Stromal cell of bone marrow (primary cell): Measurements from ENCODE around the gene EEA1.

Experiments
- DNase-seq: peaks from one replicate; pipeline ENCODE4 v3.0.0-alpha.2; 2012; ENCODE audit warnings: low read depth

The EEA1 gene

DNA sequence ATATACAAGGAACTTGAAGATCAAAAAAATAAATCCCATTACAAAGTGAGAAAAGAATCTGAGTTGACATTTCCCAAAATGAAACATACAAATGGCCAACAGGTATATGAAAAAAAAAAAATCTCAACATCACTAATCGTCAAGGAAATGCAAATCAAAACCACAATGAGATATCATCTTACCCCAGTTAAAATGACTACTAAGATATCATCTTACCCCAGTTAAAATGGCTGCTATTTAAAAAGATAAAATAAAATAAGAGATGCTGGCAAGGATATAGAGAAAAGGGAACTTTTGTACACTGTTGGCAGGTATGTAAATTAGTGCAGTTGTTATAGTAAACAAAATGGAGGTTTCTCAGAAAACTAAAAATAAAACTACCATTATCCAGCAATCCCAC lies 181.9 kb downstream of the EEA1 start:
- no peak for DNase-seq

DNA sequence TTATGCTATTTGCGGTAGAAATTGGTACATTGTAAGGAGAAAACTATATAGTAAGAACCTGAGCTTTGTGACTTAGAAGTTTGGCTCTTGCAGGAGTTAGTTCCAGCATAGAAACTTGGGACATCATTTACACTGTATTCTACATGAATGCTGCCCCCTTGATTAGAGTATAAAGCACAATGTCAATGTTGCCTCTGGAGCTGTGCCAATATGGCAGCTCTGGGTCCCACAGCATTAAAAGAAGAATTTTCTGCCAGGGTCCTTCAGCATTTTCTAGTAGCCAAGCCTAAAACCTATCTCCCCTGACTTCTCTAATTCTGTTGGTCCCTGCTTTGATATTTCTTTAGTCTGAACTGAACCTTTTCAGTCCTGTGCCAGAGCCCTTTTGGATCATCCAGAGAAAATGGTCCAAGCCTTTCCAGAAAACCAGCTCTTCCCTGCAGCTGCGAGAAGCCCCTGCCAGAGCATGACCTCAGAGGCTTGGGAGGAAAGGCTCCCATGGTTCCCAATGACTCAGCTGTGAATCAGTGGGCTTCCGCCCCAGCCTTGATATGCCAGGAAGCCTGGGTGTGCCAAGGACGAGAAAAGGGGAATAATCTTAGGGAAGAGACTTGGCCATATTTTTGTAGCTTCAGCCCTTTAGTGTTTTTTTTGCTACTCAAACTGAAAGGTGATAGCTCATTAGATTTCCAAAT lies 183.1 kb downstream of the EEA1 start:
- peak; percentile 99 for DNase-seq

DNA sequence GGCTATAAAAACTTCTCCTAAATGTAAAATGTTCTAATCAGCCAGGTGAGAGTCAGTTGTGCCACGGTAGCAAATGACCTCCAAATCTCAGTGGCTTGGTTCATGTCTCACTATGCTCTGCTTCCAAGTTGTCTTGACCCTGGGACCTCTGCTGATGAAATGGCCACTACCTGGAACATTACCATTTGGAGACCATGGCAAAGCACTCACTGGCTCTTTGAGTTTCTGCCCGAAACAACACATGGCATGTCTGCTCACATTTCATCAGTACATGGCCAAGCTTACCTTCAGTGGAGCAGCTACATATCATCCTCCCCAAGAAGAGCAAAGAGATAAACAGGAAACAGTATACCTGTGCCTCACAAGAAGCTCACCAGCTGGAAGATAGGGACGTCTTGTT lies 186.1 kb downstream of the EEA1 start:
- no peak for DNase-seq

DNA sequence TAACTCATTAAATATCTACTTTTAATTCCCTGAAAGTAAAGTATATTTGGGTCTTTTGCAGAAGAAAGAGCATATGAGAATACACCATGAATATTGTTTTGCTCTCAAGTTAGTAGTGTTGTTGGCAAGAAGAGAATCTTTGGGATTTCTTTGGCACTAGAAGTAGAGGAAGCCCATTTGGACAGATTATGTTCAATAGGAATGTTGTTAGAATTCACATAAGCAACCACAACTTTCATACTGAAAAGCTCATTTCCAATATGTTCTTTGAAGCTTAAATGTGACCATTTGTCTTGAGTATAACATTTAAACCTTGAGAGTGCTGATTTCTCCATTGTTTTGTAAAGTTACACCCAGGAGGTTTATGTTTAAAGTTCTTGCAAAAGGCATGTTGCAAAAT lies 188.7 kb downstream of the EEA1 start:
- DNase-seq: no peak

DNA sequence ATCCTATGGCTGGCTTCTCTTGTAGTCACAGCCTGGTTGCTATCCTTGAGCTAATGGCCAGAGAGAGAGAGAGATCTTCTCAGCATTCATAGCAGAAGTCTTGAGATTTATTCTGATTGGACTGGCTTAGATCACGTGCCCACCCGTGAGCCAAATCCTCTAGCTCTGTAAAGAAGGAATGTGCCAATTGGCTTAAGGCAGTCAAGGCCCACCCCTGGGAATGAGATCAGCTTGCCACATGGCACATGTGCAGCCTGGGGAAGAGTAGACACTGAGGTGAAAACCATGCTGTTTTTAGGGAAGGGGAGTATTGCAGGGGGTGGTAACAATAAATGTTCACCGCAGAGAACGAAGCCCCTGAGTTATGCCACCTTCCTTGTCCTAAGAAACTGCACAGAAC lies 190.0 kb downstream of the EEA1 start:
- no peak for DNase-seq

DNA sequence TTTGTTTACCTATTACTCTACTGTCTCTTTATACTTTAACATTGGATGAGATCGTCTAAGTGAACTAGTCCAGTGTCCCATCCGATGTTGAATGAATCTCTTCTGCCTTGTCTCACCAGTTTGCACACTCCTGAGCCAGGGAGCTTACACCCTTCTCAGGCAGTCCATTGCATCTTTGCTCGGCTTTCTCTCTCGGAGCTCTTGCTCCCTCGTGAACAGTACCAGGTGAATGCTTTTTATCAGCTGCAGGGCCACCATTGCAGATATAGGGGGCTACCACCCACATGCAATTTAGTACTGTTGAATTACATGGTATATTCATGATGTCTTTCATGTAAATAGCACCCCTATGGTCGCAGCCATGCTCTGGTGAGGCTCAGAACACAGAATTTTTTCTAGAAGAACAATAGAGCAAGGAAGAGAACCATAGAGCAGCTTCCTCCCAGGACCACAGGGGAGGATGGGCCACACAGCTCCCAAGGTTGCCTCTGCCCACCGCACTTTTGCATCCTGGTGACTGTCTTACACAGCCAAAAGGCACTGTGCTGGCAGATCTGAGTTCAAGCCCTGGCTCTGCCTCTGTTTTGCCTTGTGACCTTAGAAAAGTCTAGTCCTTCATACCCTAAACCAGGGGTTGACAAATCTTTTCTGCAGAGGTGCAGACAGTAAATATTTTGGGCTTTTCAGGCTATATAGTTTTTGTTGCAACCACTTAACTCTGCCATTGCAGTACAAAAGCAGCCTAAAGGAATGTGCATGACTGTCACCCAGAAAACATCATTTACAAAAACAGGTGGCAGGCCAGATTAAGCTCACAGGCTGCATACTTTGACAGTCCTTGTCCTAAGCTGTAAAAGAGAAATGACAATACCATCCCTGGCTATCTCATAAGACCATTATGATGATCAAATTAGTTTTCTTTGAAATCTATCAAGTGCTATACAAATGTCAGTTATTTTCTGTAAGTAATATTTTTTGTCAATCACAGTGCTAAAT lies 190.9 kb downstream of the EEA1 start:
- DNase-seq: no peak

DNA sequence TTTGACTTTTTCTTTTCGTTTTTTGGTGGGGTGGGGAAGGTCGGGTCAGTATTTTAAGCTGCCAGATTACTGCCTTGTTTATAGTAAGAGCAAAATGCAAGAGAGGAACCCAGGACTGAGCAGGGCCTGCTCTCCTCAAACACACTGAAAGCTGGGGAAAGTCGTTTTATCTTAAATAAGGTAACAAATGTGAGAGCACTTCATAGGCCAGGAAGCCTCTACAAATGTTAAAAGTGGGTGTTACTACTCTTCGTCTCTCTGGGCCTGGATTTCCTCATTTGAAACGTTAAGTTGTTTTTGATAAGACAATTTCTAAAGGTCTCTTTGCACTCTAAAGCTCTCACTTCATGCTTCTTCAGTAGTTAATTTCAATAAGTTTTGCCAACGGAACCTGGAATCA lies 192.5 kb downstream of the EEA1 start:
- no peak for DNase-seq

DNA sequence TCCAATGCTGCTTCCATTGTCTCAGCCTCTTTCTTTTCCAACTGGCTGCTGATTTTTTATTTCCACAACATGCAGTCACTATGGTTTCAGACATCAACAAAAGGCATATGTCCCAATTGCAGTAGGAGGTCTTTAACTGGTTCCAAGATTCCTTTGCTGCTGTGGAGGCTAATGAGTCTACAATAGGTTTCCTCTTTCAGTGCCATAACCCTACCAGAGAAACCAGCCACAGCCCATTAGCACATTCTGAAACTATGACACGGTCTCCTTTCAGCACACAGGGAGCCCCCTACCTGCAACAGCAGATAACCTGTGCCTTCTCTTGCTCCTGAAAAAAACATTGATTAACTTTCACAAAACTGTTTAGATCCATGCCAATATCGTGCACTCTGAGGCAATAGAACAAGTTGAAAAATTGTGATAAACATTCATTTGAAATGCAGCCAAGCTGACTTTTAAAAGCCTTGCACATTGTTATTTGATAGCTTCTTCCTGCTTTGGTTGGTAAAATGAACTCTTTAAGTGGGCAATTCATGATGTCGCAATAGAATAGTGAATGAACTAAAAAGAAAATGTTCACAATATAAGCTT lies 193.9 kb downstream of the EEA1 start:
- DNase-seq: peak; percentile 97

DNA sequence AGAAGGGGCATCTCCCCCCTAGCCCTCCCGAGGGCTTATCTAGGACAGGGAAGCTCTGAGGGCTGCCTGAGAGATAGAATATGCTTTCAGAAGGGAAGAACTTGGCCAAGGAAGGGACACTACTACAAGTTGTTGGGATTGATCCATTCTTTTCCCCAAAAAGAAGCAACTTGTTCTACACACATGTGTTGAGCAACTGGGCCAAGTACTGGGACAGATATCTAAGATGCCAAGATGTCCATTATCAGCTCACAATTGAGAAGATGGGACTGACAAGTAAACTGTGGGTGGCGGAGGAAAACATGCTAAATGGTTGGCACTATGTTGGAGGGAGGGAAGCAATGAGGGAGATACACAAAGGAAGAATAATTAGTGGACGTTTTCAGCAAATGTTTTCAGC lies 195.4 kb downstream of the EEA1 start:
- DNase-seq: no peak

DNA sequence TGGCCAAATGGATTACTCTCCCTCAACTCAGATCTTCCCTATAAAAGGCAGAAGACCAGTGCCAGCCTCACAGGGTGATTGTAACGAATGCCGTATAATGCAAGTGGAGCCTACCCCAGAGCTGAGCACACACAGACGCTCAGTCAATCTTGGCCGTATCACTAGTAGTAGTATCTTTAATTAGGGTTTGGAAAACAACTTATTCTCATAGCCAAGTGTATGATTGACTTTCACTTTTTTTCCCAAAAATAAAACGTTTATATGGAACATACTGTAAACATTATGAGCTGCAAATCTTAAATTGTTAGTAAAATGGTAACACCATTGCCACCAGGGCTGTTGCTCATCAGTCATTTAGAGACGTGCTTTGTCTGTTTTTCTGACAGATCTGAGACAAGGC lies 195.9 kb downstream of the EEA1 start:
- DNase-seq: no peak

DNA sequence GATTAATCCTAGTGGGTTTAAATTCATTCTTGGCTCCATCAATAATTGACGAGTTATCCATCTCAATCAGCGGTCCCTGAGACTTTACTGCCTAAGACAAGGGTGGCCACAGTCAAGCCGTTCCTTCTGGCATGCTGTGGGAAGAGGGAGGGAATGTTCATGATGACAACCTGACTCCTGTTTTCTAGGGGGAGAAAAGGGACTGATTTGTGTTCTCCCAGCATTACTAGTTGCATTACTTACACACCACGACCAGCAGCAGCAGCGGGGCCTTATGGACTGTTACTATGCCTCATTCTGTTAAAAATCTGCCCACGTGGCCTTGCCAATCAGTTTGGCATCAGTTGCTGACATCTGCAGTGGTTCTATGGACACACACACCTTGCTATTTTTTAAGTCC lies 196.4 kb downstream of the EEA1 start:
- DNase-seq: no peak

DNA sequence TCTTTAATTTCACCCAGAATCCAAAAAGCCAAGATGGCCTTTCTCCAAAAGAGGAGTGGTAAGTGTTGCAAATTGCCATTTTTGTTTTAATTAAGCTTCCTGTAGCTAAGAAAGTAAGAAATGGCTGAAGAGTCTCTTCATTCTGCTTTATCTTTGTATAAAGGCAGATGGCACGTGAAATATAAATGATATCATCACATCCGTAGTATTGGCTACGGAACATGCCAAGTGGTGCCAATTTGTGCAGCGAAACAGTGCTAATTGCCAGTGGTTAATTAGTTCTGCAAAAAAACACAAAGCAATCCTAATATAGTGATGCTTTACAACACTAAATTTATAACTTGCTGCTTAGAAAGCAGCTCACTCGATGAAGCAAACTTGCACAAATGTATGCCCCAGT lies 196.9 kb downstream of the EEA1 start:
- DNase-seq: no peak

DNA sequence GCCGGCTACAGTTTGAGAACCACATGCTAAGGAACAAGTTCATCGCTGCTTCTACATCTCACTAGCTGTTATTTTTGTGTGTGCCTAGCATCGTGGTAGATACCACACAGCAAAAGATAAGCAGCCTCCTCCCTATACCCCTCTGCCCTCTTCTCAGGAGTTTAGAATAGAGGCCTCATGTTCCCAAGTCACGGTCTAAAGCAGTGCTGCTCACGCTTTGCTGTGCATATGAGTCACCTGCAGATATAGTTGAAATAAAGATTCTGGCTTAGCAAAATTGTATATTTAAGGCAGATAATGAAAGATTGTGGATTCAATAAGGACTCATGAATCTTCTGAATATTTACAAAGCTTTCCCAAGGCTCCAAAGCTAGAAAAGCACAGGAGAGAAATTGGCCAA lies 198.3 kb downstream of the EEA1 start:
- no peak for DNase-seq

DNA sequence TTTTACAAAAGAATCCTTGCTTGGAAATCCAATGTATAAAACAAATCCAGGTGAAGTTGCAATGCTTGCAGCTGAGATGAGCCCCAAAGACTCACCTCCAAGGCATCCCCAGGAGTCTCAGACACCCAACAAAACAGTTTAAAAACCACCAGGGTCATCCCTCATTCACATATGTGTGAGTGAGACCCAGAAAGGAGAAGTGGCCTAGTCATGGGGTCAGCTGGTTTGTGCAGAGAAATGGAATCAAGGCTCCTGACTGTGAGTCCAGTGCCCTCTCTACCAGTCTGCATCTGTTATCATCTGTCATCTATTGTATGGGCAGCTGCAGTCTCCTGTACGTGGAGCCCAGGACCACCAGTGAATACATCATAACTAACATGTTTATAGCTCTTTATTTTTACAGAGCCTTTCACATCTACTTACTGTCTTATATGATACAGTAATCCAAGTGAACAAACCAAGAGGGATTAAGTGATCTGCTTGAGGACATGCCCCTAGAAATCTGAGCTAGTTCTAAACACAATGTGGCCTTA lies 199.3 kb downstream of the EEA1 start:
- no peak for DNase-seq

DNA sequence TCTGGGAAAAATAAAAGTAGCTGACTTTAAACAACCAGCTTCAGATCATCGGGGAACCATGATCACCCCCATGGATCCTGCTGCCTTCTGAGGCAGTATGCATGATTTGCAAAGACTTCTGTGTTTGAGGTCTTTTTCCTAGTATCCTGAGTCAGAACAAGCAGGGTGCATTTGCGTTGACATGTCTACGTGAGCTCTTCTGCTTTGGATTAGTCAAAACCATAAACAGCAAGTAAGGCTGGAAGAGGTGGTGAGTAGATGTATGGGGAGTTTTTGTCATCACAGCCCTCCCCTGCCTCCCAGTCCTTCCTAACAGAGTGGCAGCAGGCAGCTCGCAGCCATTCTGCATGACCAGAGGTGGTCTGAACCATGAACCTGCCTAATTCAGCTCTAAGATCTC lies 202.2 kb downstream of the EEA1 start:
- no peak for DNase-seq

DNA sequence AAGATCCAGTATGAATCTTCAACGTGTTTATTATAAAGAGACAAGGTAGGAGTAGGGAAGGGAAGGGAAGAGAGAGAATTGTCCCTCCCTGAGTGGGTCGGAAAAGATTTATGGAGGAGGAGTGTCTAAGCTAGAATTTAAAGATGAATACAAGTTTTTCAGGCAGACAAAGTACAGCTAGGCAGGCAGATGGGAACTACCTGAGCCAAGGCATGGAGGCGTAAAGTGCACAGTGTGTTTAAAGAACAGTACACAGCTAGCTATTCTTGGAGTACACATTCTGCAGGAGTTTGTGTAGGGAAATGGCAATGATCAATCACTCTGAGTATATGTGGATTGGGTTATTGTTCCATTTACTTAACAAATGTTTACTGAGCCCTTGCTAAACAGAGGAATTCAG lies 206.2 kb downstream of the EEA1 start:
- no peak for DNase-seq

DNA sequence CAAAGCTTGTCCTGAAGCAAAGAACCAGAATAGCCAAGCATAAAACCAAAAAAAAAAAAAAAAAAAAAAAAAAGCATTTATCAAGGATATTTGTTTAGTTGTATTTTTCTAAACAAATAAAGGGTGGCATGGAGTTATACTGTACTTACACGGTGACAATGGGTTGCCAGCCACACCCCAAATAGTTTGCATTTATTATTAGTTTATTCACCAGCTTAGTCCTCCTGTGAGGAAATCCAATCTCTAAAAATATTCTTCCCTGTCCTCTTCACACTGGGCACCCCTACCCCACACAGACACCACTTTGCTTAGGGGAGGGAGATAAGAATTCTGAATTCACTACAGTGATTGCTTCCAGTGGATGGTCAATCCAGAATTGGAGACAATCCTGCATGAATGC lies 207.4 kb downstream of the EEA1 start:
- no peak for DNase-seq

DNA sequence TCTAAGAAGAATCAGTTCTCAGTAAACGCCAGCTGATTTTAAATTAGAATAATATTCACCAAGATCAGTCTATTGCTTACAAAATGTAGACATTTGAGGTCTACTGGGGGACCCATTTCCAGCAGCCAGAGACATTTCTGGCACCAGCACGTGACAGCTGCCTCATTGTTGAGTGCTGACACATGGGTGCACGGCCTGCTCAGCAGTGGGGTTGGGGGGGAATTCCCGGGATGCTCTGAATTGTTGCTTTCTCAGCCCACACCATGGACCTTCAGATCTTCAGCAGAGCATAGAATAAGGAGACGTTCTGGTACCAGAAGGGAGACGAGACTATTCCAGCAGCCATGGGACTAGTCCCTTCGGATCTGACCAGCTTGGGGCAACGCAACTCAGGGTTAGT lies 208.0 kb downstream of the EEA1 start:
- DNase-seq: no peak
